NCI-H2196 (cell line): ENCODE results near the gene RAB3IP.
"Not testable (repeated sequence)": the region's sequence is repeated elsewhere in the genome, so short reads cannot be mapped to it uniquely, and the experiment has no call there.

Source experiments
- DNase-seq: peaks from one replicate; lab custom pipeline; 2025; ENCODE audit not compliant: unreplicated experiment; lab: John Stamatoyannopoulos, UW

Gene RAB3IP

GRCh38 chr12:69755302-69755701, 16.6 kb downstream of the RAB3IP start:
- DNase-seq: no peak

DNA sequence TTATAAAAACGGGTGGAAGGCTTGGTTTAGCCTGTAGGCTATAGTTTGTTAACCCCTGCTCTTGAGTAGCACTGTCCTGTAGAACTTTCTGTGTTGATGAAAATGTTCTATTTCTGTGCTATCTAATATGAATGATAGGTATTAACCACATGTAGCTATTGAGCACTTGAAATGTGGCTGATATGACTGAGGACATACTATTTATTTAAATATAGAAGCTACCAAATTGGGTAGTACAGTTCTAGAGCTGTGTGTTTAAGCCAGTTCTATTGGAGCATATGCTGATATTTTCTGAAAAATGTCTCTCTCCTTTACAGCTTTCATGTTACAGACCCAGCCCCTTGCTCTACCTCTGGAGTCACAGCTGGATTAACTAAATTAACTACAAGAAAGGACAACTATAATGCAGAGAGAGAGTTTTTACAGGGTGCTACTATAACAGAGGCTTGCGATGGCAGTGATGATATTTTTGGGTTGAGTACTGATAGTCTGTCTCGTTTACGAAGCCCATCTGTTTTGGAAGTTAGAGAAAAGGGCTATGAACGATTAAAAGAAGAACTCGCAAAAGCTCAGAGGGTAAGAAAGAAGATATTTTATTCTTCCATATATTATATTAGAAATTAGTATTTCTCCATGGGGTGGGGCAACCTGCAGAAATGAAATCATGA, 17.6 kb downstream of the RAB3IP start:
- DNase-seq: no peak

- no peak for DNase-seq
Observed at GRCh38 chr12:69758105-69758504, 19.4 kb downstream of the RAB3IP start.

DNA sequence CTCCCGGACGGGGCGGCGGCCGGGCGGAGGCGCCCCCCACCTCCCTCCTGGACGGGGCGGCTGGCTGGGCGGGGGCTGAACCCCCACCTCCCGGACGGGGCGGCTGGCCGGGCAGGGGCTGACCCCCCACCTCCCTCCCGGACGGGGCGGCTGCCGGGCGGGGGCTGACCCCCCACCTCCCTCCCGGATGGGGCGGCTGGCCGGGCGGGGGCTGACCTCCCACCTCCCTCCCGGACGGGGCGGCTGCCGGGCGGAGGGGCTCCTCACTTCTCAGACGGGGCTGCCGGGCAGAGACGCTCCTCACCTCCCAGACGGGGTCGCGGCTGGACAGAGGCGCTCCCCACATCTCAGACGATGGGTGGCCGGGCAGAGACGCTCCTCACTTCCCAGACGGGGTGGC, 20.9 kb downstream of the RAB3IP start:
- not testable (repeated sequence) for DNase-seq

DNA sequence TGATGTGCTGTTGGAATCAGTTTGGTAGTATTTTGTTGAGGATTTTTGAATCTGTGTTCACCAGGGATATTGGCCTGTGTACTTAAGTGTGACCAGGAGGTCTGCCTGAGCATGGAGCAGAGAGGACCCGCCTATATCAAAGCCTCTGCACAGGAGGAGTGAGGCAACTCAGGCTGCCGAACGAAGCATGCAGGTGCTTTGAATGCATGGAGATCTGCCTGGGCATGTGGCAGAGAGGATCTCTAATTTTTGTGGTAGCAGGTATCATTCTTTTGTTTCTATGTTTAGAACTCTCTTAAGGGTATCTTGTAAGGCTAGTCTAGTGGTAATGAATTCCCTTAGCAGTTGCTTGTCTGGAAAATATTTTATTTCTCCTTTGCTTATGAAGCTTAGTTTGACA, 26.9 kb downstream of the RAB3IP start:
- no peak for DNase-seq

DNA sequence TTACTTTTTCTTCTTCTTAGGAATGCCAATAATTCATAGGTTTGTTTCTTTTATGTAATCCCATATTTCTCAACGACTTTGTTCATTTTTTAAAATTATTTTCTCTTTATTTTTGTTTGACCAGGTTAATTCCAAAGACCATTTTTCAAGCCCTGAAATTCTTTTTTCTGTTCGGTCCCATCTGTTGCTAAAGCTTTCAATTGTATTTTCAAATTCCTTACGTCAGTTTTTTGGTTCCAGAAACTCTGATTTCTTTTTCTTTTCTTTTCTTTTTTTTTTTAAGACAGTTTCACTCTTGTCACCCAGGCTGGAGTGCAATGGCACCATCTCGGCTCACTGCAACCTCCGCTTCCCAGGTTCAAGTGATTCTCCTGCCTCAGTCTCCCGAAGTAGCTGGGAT, 27.6 kb downstream of the RAB3IP start:
- DNase-seq: no peak

DNA sequence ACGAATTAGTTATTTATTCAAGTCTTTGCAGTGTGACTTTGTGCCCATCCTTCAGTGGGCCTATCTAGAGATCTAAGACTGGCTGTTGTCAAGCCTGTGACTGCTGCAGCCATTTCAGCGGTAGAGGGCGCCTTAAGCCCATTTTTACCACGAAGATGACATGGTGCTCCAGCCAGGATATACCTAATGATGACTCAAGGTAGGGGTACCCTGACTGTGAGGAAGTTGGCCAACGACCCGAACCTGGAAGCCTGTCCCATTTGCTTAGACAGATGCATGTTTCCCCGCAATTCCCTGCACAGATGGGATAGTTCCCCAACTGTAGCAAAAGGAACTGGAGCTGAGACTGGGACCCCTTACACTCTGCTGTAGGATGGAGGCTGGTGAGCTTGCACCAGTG, 41.3 kb downstream of the RAB3IP start:
- DNase-seq: no peak

- DNase-seq: no peak
Observed at GRCh38 chr12:69783365-69783764, 44.7 kb downstream of the RAB3IP start.

GRCh38 chr12:69789351-69789750, 50.7 kb downstream of the RAB3IP start:
- DNase-seq: no peak

- DNase-seq: no peak
Observed at GRCh38 chr12:69792533-69792932, 53.9 kb downstream of the RAB3IP start.

DNA sequence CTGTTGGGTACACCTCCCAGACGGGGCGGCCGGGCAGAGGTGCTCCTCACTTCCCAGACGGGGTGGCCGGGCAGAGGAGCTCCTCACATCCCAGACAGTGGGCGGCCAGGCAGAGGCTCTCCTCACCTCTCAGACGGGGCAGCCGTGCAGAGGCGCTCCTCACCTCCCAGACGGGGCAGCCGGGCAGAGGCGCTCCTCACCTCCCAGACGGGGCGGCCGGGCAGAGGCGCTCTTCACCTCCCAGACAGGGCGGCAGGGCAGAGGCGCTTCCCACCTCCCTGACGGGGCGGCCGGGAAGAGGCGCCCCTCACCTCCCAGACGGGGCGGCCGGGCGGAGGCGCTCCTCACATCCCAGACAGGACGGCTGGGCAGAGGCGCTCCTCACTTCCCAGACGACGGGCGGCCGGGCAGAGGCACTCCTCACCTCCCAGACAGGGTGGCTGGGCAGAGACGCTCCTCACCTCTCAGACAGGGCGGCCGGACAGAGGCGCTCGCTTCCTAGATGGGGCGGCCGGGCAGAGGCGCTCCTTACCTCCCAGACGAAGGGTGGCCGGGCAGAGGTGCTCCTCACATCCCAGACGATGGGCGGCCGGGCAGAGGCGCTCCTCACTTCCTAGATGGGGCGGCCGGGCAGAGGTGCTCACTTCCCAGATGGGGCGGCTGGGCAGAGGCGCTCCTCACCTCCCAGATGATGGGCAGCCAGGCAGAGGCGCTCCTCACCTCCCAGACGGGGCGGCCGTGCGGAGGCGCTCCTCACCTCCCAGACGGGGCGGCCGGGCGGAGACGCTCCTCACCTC, 68.6 kb downstream of the RAB3IP start:
- DNase-seq: not testable (repeated sequence)

DNA sequence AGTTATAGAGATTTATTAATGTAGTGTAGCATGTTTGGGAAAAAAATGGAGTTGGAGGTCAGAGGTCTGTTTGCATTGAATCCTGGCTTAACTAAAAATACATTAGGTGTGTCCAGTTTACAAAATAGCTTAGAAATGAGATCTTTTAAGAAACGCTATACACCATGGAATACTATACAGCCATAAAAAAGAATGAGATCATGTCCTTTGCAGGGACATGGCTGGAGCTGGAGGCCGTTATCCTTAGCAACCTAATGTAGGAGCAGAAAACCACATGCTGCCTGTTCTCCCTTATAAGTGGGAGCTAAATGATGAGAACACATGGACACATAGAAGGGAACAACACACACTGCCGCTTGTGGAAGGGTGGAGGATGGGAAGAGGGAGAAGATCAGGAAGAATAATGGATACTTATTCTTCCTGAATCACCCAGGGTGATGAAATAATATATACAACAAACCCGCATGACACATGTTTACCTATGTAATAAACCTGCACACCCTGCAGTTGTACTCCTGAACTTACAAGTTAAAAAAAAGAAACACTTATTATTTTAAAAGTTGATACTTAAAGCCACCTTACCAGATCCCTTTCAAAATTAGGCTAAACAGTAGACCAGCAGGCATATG, 72.3 kb downstream of the RAB3IP start:
- DNase-seq: no peak

DNA sequence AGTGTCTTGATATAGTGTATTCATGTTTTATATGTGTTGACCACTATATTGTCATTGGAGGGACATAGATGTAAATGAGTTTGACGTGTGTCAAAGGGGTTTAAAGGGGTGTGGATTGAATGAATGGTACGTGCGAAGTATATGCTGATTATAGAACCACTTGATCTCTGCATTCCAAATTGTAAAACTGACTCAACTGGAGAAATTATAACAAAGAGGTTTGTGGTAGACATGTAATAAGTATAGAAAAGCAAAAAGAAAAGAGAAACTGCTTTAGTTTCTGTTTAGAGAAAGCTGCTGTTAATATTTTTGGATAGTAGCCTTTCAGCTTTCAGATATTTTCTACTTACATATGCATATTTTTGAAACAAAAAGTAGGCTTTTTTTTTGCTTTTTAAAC, 77.4 kb downstream of the RAB3IP start:
- no peak for DNase-seq

DNA sequence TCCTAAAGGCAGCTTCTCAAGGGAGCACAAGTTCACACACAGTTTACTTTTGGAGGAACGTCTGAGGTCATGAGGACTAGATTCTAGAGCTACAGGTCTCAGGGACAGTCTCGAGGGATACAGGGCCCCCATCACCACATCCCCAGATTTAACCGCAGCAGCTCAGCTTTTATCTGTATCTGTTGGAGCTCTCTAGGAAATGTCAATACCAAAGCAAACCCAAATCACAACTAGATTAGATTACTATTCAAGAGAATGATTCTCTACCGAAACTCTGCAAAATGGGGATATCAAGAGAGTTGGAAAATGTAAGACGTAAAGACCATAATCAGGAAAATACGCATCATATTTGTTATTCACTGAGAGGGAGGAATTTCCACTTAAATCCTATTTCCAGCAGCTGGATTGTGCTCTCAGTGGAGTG, 82.4 kb downstream of the RAB3IP start:
- DNase-seq: no peak

DNA sequence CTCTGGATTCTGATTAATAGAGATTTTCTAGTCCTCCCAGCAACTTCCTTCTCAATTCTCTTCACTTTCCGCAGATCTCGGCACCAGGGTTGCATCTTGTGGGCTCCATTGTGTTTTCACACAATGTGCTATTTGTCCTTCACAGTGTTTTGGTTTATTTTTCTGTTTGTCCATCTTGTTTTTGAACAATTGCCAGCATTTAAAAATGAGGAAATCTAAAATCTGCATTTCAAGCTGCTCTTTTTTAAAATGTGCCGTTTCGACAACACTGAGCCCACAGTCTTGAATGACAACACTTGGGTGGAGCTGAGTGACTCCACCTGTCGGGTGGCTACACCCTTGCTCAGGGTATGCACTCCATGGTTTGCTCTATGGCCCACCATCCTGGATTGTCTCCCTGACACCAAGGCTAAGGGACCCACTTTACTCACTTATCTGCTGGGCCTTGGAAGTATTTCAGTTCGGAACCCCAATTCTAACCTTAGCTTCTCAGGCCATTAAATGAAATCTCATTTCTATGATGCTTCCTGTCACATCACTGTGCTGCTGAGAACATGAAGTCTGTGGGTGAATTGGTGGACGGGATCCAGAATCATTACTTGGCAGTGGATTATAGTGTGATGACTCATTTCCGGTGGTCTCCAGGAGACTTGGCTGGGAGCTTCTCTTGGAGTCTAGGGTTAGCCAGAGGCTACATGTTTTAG, 82.9 kb downstream of the RAB3IP start:
- peak; percentile 29 for DNase-seq

DNA sequence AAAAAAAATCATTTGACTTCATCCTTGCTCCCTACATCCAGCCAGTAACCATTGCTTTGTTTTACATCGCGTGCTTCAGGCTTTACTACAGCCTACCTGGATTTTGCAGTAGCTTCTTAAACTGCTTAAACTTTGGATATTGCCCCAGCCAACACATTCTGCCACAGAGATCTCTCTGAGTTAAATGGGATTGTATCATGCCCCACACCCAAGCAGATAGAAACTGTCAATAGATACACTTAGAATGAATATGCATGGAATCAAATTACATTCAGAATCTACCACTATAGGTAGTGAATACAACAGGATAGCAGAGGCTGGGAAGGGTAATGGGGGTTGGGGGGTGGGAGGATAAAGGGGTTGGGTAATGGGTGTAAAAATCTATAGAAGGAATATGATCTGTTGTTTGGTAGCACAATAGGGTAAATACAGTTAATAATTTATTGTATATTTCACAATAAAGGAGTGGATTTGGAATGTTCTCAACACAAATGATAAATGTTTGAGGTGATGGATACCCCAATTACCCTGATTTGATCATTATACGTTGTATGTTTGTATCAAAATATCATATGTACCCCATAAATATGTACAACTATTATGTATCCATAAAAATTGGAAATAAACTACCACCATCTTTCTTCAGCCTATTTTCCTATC, 83.7 kb downstream of the RAB3IP start:
- no peak for DNase-seq

DNA sequence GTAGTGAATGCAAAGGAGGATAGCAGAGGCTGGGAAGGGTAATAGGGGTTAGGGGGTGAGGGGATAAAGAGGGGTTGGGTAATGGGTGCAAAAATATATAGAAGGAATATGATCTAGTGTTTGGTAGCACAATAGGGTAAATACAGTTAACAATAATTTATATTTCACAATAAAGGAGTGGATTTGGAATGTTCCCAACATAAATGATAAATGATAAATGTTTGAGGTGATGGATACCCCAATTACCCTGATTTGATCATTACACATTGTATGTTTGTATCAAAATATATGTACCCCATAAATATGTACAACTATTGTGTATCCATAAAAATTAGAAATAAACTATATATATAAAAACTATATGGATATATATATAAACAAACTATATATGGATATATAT, 85.4 kb downstream of the RAB3IP start:
- no peak for DNase-seq

GRCh38 chr12:69824966-69825560, 86.4 kb downstream of the RAB3IP start, which contains the start of gene MYRFL:
Gene MYRFL, plus strand, starts transcription at chr12:69825227. Its CDS starts 291 bp downstream, at chr12:69825518.
- DNase-seq: no peak

GRCh38 chr12:69828897-69829296, 90.2 kb downstream of the RAB3IP start:
- no peak for DNase-seq

GRCh38 chr12:69833696-69834095, 95.0 kb downstream of the RAB3IP start:
- DNase-seq: no peak
